GM18951 (cell line): Measurements from ENCODE around the gene XPOT.

Experiments
- POLR2A ChIP-seq: IDR thresholded peaks from 4 replicates; pipeline ENCODE4 v1.6.1; 2011; ENCODE audit warnings: mild to moderate bottlenecking; ENCODE audit not compliant: insufficient read length, insufficient read depth; ENCODE audit errors: extremely low read depth
- in situ Hi-C: fragments of 300-500 bp; cut with MboI; formaldehyde crosslinking; loops from one replicate; pipeline ENCODE4 v1.12.0; 2022; ENCODE audit warnings: low sequenced_read_pairs, mixed read lengths, inconsistent platforms; ENCODE audit not compliant: unreplicated experiment

Gene XPOT

DNA sequence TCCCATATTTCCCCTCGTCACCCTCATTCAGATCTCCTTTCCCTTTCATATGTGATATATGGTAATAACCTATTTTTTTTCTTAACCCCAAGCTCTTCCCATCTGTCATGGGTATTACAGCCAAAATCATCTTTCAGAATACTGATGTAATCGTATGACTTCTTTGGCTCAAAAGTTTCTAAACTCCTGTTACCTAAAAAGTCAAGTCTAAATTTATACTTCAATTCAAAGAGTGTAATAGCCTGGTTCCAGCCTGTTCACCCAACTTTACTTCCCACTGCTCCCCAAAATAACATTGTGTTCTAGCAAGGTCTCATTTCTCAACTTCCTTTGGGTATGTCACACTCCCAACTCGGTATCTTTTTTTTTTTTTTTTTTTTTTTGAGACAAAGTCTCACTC lies 96.2 kb downstream of the XPOT start:
- no peak for TF ChIP-seq POLR2A
- in situ Hi-C loops, result no loop called here
